HepG2 (cell line): ENCODE data around the gene ZNF428. TPM values are rescaled to one million over a fixed set of nuclear protein-coding genes. Genes with fewer than 3 reads are reported as not detected.
A peak's percentile ranks its signal among the peaks of the same experiment; 100 is the strongest.

Experiments
- ELF4 ChIP-seq: sonication (generic); formaldehyde crosslinking; IDR thresholded peaks from 2 replicates; pipeline ENCODE4 v1.5.0; 2020; ENCODE audit warnings: missing genetic modification reagents, mild to moderate bottlenecking, moderate library complexity, borderline replicate concordance
- FIP1L1 ChIP-seq: fragments of 200-400 bp; formaldehyde crosslinking; IDR thresholded peaks from 2 replicates; pipeline ENCODE4 v1.6.1; 2018; ENCODE audit warnings: low read depth, mild to moderate bottlenecking, low read length, moderate library complexity, borderline replicate concordance; ENCODE audit not compliant: insufficient read depth
- FLYWCH1 ChIP-seq: sonication (generic); formaldehyde crosslinking; IDR thresholded peaks from 2 replicates; pipeline ENCODE4 v1.8.1; 2023; ENCODE audit warnings: mild to moderate bottlenecking, missing genetic modification reagents
- GFI1 ChIP-seq: sonication (generic); formaldehyde crosslinking; IDR thresholded peaks from 2 replicates; pipeline ENCODE4 v1.5.0; 2020; ENCODE audit warnings: missing genetic modification reagents, mild to moderate bottlenecking, borderline replicate concordance
- JUN ChIP-seq: sonication (generic); formaldehyde crosslinking; IDR thresholded peaks from 2 replicates; pipeline ENCODE4 v1.4.0; 2020; ENCODE audit warnings: mild to moderate bottlenecking, missing genetic modification reagents
- MIER2 ChIP-seq: IDR thresholded peaks from 2 replicates; pipeline ENCODE4 v1.6.1; 2016; ENCODE audit warnings: missing biosample characterization, missing genetic modification reagents
- MZF1 ChIP-seq: sonication (generic); formaldehyde crosslinking; IDR thresholded peaks from 2 replicates; pipeline ENCODE4 v1.8.1; 2023; ENCODE audit warnings: mild to moderate bottlenecking, missing genetic modification reagents, borderline replicate concordance
- SMC3 ChIP-seq: IDR thresholded peaks from 2 replicates; pipeline ENCODE4 v1.6.1; 2011; ENCODE audit warnings: low read length, improper control_type of control experiment
- SUZ12 ChIP-seq: fragments of 150-350 bp; IDR thresholded peaks from 2 replicates; pipeline ENCODE4 v1.6.1; 2014; ENCODE audit warnings: low read depth, low read length
- TBP ChIP-seq: sonication (generic); formaldehyde crosslinking; IDR thresholded peaks from 2 replicates; pipeline ENCODE4 v1.5.0; 2020; ENCODE audit warnings: missing genetic modification reagents
- THYN1 ChIP-seq: sonication (generic); formaldehyde crosslinking; IDR thresholded peaks from 2 replicates; pipeline ENCODE4 v1.8.1; 2023; ENCODE audit warnings: low read depth, mild to moderate bottlenecking, moderate library complexity, missing genetic modification reagents, borderline replicate concordance
- U2AF2 ChIP-seq: fragments of 200-400 bp; formaldehyde crosslinking; IDR thresholded peaks from 2 replicates; pipeline ENCODE4 v1.6.1; 2017; ENCODE audit warnings: low read depth, mild to moderate bottlenecking, low read length
- ZBTB7B ChIP-seq: sonication (generic); formaldehyde crosslinking; IDR thresholded peaks from 2 replicates; pipeline ENCODE4 v1.4.0; 2020; ENCODE audit warnings: missing genetic modification reagents
- ZKSCAN8 ChIP-seq: IDR thresholded peaks from 2 replicates; pipeline ENCODE4 v1.6.1; 2016; ENCODE audit warnings: borderline replicate concordance, missing genetic modification reagents, missing compliant biosample characterization
- ZNF234 ChIP-seq: sonication (generic); formaldehyde crosslinking; conservative IDR thresholded peaks from 2 replicates; pipeline ENCODE4 v1.5.1; 2020; ENCODE audit warnings: mild to moderate bottlenecking, missing genetic modification reagents
- ZNF543 ChIP-seq: sonication (generic); formaldehyde crosslinking; IDR thresholded peaks from 2 replicates; pipeline ENCODE4 v1.4.0; 2020; ENCODE audit warnings: mild to moderate bottlenecking, missing genetic modification reagents
- polyA plus RNA-seq, 8 experiments: library from polyadenylated mRNA; depleted of rRNA in 3 of 8; stranded (reverse) in 7 of 8; unstranded in 1 of 8; fragments of >200 nt; fragmentation: Illumina TruSeq in 4 of 8; extraction: Trizol in 4 of 8; gene quantifications; 2 replicates each; pipeline versions ENCODE4 v1.2.1 to v1.2.3, GENCODE V29; 2011 to 2016; ENCODE audit warnings: low read depth in 4 of 8, missing spikeins in 1 of 8, mixed read lengths in 1 of 8; ENCODE audit not compliant: insufficient read depth in 1 of 8
- total RNA-seq, 5 experiments: library from RNA; depleted of rRNA; stranded (reverse); fragments of >200 nt; fragmentation: Illumina TruSeq; extraction: Trizol; gene quantifications; 2 replicates each; pipeline ENCODE4 v1.2.3, GENCODE V29; 2016; ENCODE audit warnings: low read depth in 1 of 5
- TF ChIP-seq, protein P1 (sequence below): sonication (generic); IDR thresholded peaks from 2 replicates; pipeline ENCODE4 v1.6.1; 2016; ENCODE audit warnings: low read depth, borderline replicate concordance
- TF ChIP-seq, protein P2 (sequence below): IDR thresholded peaks from 2 replicates; pipeline ENCODE4 v1.6.1; 2016; ENCODE audit warnings: low read depth
- TF ChIP-seq, protein P3 (sequence below): sonication (generic); formaldehyde crosslinking; IDR thresholded peaks from 2 replicates; pipeline ENCODE4 v1.4.0; 2020; ENCODE audit warnings: missing genetic modification reagents

Gene ZNF428
- total and polyA plus RNA-seq, 2 of the 13 experiments (the other 11 are each of a cell fraction or from before 2014, with no cell fraction given) = 10.4 to 26.9 TPM

- TF ChIP-seq, protein P1, sequence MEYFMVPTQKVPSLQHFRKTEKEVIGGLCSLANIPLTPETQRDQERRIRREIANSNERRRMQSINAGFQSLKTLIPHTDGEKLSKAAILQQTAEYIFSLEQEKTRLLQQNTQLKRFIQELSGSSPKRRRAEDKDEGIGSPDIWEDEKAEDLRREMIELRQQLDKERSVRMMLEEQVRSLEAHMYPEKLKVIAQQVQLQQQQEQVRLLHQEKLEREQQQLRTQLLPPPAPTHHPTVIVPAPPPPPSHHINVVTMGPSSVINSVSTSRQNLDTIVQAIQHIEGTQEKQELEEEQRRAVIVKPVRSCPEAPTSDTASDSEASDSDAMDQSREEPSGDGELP = no peak
- TF ChIP-seq FLYWCH1 (CRISPR knock-in tag) (no peak), GFI1 (CRISPR knock-in tag) (no peak), MIER2 (CRISPR knock-in tag) (no peak), TBP (CRISPR knock-in tag) (no peak), ZKSCAN8 (CRISPR knock-in tag) (no peak), SMC3 (peak; percentile 93), SUZ12 (no peak), THYN1 (CRISPR knock-in tag) (no peak), U2AF2 (no peak), ZNF234 (CRISPR knock-in tag) (no peak), ELF4 (CRISPR knock-in tag) (peak; percentile 33; the same call in 1 of the 2 replicates), ZBTB7B (CRISPR knock-in tag) (no peak), ZNF543 (no peak), FIP1L1 (no peak), MZF1 (CRISPR knock-in tag) (no peak), JUN (CRISPR knock-in tag) (no peak)
- TF ChIP-seq, protein P2, sequence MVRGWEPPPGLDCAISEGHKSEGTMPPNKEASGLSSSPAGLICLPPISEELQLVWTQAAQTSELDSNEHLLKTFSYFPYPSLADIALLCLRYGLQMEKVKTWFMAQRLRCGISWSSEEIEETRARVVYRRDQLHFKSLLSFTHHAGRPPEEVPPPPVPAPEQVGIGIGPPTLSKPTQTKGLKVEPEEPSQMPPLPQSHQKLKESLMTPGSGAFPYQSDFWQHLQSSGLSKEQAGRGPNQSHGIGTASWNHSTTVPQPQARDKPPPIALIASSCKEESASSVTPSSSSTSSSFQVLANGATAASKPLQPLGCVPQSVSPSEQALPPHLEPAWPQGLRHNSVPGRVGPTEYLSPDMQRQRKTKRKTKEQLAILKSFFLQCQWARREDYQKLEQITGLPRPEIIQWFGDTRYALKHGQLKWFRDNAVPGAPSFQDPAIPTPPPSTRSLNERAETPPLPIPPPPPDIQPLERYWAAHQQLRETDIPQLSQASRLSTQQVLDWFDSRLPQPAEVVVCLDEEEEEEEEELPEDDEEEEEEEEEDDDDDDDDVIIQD (CRISPR knock-in tag) = no peak; the same call in 1 of the 2 replicates
- TF ChIP-seq, protein P3, sequence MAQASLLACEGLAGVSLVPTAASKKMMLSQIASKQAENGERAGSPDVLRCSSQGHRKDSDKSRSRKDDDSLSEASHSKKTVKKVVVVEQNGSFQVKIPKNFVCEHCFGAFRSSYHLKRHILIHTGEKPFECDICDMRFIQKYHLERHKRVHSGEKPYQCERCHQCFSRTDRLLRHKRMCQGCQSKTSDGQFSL (CRISPR knock-in tag) = no peak
Observed at GRCh38 chr19:43651758-43652545, 32.5 kb upstream of the ZNF428 start (continued).
